Measurements from ENCODE around the gene SLC16A9. TPM values are rescaled to one million over a fixed set of nuclear protein-coding genes. Genes with fewer than 3 reads are reported as not detected.

Gene SLC16A9
- total RNA-seq, 1 experiment from 2014 or later = 4.1 TPM

DNA sequence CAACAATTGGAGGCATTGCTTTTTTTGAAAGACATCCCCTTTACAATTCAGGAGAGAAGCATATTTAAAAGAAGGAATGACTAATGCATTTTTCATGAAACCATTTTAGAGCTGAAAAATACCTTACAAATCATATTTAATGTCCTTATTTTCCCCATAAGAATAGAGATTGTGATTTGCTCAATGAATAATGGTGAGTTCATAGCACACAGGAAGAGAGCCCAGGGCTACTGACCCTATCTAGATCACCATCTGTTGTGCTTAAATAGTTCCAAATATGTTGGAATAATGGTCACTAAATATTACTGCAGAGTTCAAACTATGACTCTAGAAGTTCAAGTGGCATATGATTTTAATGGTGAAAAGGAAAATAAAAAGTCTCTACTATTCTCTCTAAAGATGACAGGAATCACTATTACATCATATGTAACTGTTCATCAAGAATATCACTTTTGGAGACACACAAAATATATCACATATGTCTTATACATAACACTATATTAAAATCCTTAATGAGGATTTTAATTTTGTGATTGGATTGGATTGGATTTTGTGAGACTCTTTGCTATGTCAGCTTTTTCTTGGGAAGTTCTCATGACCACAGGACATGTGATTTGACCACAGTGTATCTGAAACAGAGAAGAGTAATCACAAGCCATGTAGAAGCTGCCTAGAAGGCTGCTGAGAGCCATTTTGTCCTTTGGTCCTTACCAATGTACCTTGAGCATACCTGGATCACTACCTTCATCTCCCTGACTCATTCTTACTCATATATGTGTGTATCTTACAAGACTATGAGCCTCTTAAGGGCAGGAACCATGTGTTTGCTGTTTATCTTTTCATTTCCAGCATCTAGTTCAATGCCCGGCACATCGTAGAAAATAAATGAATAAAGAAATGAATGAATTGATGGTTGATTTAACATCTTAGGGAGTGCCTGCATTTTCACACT is 26.4 kb downstream of the SLC16A9 start:
- Histone ChIP-seq H3K27me3 (ENCODE audit: insufficient read depth, low read length) (no peaks in the 10 kb centered on the region), H2AK5ac (ENCODE audit: insufficient read length, low read length) (no peak overlapping the region), H3K4me2 (ENCODE audit: insufficient read depth, insufficient read length, low read length) (no peak overlapping the region), H4K20me1 (ENCODE audit: control insufficient read depth, insufficient read depth, insufficient read length) (no peaks in the 10 kb centered on the region), H4K91ac (ENCODE audit: insufficient read length, low read depth, low read length) (no peak overlapping the region), H4K8ac (replicated peaks; ENCODE audit: insufficient read length, low read depth, low read length) (no peak overlapping the region), H3K56ac (ENCODE audit: insufficient read length, low read depth, low read length) (no peak overlapping the region), H3K23ac (ENCODE audit: insufficient read length, low read depth, low read length) (no peak overlapping the region), H3K9me3 (ENCODE audit: control insufficient read depth, low read depth, low read length) (no peaks in the 10 kb centered on the region), H3K14ac (ENCODE audit: insufficient read depth, low read length) (no peak overlapping the region), H2AFZ (ENCODE audit: low read length) (no peak overlapping the region), H3K18ac (ENCODE audit: insufficient read length, low read depth, low read length) (no peak overlapping the region), H2BK20ac (ENCODE audit: low read depth, low read length, poor library complexity, severe bottlenecking) (no peak overlapping the region), H2BK15ac (ENCODE audit: low read depth, low read length) (no peak overlapping the region), H3K27ac (ENCODE audit: insufficient read length, low read depth, low read length) (no peak overlapping the region), H3K9ac (ENCODE audit: extremely low read depth, insufficient read length, low read length) (no peak overlapping the region), H3K4ac (ENCODE audit: low read depth, low read length) (no peak overlapping the region), H3K23me2 (ENCODE audit: insufficient read length, low read depth, low read length, poor library complexity, severe bottlenecking) (no peaks in the 10 kb centered on the region), H3T11ph (ENCODE audit: low read length) (no peak overlapping the region), H2BK120ac (ENCODE audit: low read depth, low read length, poor library complexity, severe bottlenecking) (no peak overlapping the region), H3K79me2 (ENCODE audit: insufficient read depth, low read length) (no peaks in the 10 kb centered on the region), H3K79me1 (ENCODE audit: insufficient read depth, low read depth, low read length, poor library complexity, severe bottlenecking) (no peaks in the 10 kb centered on the region), H2BK5ac (ENCODE audit: insufficient read length, low read length) (no peak overlapping the region), H3K4me1 (ENCODE audit: insufficient read depth, low read length) (0 out of 2 replicates have a peak, but pooled peaks cover 5% of the 10 kb centered on the region), H2BK12ac (ENCODE audit: insufficient read length, low read depth, low read length) (no peak overlapping the region), H4K5ac (ENCODE audit: insufficient read length, low read depth, low read length) (no peak overlapping the region)
- Mint-ChIP-seq H3K36me3 (ENCODE audit: insufficient read depth in 1 of 3, low read depth in 3 of 3) (peaks cover 0 to 29% (median 3%) of the 10 kb centered on the region in 3 experiments; a peak in 4 of 7 replicates), H3K9me3 (no peaks in the 10 kb centered on the region), H3K27ac (no peak overlapping the region), H3K4me3 (no peak overlapping the region), H3K4me1 (peaks cover 10% of the 10 kb centered on the region in 2 experiments), H3K27me3 (ENCODE audit: low read depth) (no peaks in the 10 kb centered on the region)
- TF ChIP-seq, protein P1, sequence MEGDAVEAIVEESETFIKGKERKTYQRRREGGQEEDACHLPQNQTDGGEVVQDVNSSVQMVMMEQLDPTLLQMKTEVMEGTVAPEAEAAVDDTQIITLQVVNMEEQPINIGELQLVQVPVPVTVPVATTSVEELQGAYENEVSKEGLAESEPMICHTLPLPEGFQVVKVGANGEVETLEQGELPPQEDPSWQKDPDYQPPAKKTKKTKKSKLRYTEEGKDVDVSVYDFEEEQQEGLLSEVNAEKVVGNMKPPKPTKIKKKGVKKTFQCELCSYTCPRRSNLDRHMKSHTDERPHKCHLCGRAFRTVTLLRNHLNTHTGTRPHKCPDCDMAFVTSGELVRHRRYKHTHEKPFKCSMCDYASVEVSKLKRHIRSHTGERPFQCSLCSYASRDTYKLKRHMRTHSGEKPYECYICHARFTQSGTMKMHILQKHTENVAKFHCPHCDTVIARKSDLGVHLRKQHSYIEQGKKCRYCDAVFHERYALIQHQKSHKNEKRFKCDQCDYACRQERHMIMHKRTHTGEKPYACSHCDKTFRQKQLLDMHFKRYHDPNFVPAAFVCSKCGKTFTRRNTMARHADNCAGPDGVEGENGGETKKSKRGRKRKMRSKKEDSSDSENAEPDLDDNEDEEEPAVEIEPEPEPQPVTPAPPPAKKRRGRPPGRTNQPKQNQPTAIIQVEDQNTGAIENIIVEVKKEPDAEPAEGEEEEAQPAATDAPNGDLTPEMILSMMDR (conservative IDR thresholded peaks at IDR 0.05) = no peak
- WGBS (ENCODE audit: extremely low coverage, insufficient read length, low lambda C conversion rate) = no CpG with 5 or more reads among the region's 2 CpGs
- no peak for DNase-seq

All from H9 (cell line).